ENCODE data around the gene CACNB2.

Gene CACNB2

DNA sequence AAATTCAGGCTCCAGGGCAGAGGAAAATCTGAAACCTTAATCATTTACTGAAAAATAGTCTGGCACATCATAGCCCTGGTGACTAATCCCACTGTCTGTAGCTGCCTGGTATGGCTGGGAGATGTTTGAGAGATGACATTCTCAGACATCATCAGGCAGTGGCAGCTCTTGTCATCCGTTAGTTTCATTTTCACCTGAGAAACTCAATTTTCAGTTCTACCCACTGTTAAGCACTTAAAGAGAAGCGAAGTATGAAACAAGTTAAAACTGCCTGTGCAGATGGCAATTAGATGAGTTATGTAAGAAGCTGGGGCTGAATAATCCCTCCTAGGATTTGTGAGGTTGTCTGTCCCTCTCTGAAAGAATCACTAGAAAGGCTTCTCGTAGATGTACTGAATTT lies 361.0 kb downstream of the CACNB2 start:
- no peaks in the 10 kb centered on the region for H4K20me1 ChIP-seq (ENCODE audit: insufficient read depth, low read length)
- H2AFZ ChIP-seq (ENCODE audit: low read depth, low read length): no peak overlapping the region; the same call in 1 of the 2 replicates
- no peaks in the 10 kb centered on the region for H3K27me3 ChIP-seq (ENCODE audit: low read depth, low read length)
- H3K4me3 ChIP-seq (ENCODE audit: low read length): peak overlapping the region; percentile 74
- peak overlapping the region; percentile 91 for H3K4me2 ChIP-seq (ENCODE audit: low read length)
- no peak overlapping the region for H3K27ac ChIP-seq (ENCODE audit: low read length)
- TF ChIP-seq EZH2phosphoT487 (IDR thresholded peaks at IDR 0.05; ENCODE audit: low read depth): no peak
- H3K9me3 ChIP-seq (ENCODE audit: insufficient read depth, low read length): no peaks in the 10 kb centered on the region
- H3K4me1 ChIP-seq (ENCODE audit: low read length): peaks cover 13% of the 10 kb centered on the region
- no peak overlapping the region for H3K9ac ChIP-seq (ENCODE audit: low read length)
- H3K36me3 ChIP-seq (replicated peaks; ENCODE audit: low read depth, low read length): no peaks in the 10 kb centered on the region
- H3K79me2 ChIP-seq (ENCODE audit: low read length): no peaks in the 10 kb centered on the region

- H3K4me3 ChIP-seq (ENCODE audit: low read length): peak overlapping the region; percentile 74
- no peaks in the 10 kb centered on the region for H4K20me1 ChIP-seq (ENCODE audit: insufficient read depth, low read length)
- no peak overlapping the region; the same call in 1 of the 2 replicates for H2AFZ ChIP-seq (ENCODE audit: low read depth, low read length)
- TF ChIP-seq EZH2phosphoT487 (IDR thresholded peaks at IDR 0.05; ENCODE audit: low read depth): no peak
- TF ChIP-seq, protein P1, sequence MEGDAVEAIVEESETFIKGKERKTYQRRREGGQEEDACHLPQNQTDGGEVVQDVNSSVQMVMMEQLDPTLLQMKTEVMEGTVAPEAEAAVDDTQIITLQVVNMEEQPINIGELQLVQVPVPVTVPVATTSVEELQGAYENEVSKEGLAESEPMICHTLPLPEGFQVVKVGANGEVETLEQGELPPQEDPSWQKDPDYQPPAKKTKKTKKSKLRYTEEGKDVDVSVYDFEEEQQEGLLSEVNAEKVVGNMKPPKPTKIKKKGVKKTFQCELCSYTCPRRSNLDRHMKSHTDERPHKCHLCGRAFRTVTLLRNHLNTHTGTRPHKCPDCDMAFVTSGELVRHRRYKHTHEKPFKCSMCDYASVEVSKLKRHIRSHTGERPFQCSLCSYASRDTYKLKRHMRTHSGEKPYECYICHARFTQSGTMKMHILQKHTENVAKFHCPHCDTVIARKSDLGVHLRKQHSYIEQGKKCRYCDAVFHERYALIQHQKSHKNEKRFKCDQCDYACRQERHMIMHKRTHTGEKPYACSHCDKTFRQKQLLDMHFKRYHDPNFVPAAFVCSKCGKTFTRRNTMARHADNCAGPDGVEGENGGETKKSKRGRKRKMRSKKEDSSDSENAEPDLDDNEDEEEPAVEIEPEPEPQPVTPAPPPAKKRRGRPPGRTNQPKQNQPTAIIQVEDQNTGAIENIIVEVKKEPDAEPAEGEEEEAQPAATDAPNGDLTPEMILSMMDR (IDR thresholded peaks at IDR 0.05; ENCODE audit: low read depth, low read length): no peak
- H3K4me1 ChIP-seq (ENCODE audit: low read length): peaks cover 13% of the 10 kb centered on the region
- no peaks in the 10 kb centered on the region for H3K27me3 ChIP-seq (ENCODE audit: low read depth, low read length)
- H3K9me3 ChIP-seq (ENCODE audit: insufficient read depth, low read length): no peaks in the 10 kb centered on the region
- H3K36me3 ChIP-seq (replicated peaks; ENCODE audit: low read depth, low read length): no peaks in the 10 kb centered on the region
- no peak overlapping the region for H3K9ac ChIP-seq (ENCODE audit: low read length)
- H3K4me2 ChIP-seq (ENCODE audit: low read length): peak overlapping the region; percentile 91
- no peak overlapping the region for H3K27ac ChIP-seq (ENCODE audit: low read length)
- no peaks in the 10 kb centered on the region for H3K79me2 ChIP-seq (ENCODE audit: low read length)
Measured at GRCh38 chr10:18501629-18502028, 361.4 kb downstream of the CACNB2 start.

GRCh38 chr10:18504161-18504560 lies 363.9 kb downstream of the CACNB2 start:
- H3K9ac ChIP-seq (ENCODE audit: low read length): no peak overlapping the region
- no peak overlapping the region for H3K4me3 ChIP-seq (ENCODE audit: low read length)
- H3K36me3 ChIP-seq (replicated peaks; ENCODE audit: low read depth, low read length): no peaks in the 10 kb centered on the region
- H2AFZ ChIP-seq (ENCODE audit: low read depth, low read length): no peak overlapping the region
- no peaks in the 10 kb centered on the region for H3K27me3 ChIP-seq (ENCODE audit: low read depth, low read length)
- peaks cover 13% of the 10 kb centered on the region for H3K4me1 ChIP-seq (ENCODE audit: low read length)
- no peaks in the 10 kb centered on the region for H4K20me1 ChIP-seq (ENCODE audit: insufficient read depth, low read length)
- no peaks in the 10 kb centered on the region for H3K9me3 ChIP-seq (ENCODE audit: insufficient read depth, low read length)
- H3K79me2 ChIP-seq (ENCODE audit: low read length): no peaks in the 10 kb centered on the region
- H3K27ac ChIP-seq (ENCODE audit: low read length): no peak overlapping the region
- H3K4me2 ChIP-seq (ENCODE audit: low read length): no peak overlapping the region
- TF ChIP-seq, protein P1 (IDR thresholded peaks at IDR 0.05; ENCODE audit: low read depth, low read length): no peak
- no peak for TF ChIP-seq EZH2phosphoT487 (IDR thresholded peaks at IDR 0.05; ENCODE audit: low read depth)

DNA sequence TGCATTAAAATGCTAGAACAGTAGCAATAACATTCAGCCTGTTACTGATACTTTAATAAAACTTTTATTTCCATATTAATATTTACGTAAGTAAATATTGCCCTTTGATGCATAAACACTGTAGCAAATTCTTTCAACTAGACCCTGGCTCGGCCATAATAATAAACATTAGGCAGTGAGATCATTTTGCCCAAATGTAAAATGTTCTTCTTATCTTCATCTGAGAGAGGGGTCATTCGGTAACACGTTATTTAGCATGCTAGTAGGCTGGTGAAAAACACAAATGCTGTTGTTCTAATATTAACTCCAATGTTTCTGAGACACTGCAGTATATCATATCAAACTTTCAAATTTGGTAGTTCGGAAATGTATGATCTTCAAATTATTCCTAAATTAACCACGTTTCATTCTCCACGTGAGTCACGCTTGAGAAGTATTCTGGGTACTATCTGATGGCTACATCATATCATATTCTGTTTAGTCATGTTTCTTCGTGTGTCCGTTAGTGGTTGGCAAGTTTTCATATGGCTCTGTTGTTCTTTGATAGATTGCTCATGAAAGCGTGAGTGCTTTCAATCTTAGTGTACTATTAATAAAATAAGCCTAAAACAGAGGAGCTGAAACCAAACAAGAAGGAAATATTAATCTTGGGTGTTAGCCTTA lies 365.4 kb downstream of the CACNB2 start:
- Histone ChIP-seq H3K4me2 (ENCODE audit: low read length) (no peak overlapping the region), H3K4me1 (ENCODE audit: low read length) (peaks cover 12% of the 10 kb centered on the region), H3K27ac (ENCODE audit: low read length) (no peak overlapping the region), H3K9me3 (ENCODE audit: insufficient read depth, low read length) (no peaks in the 10 kb centered on the region), H3K4me3 (ENCODE audit: low read length) (no peak overlapping the region), H3K27me3 (ENCODE audit: low read depth, low read length) (no peaks in the 10 kb centered on the region), H4K20me1 (ENCODE audit: insufficient read depth, low read length) (no peaks in the 10 kb centered on the region), H3K9ac (ENCODE audit: low read length) (no peak overlapping the region), H3K36me3 (replicated peaks; ENCODE audit: low read depth, low read length) (no peaks in the 10 kb centered on the region), H3K79me2 (ENCODE audit: low read length) (no peaks in the 10 kb centered on the region), H2AFZ (ENCODE audit: low read depth, low read length) (no peak overlapping the region)
- no peak for TF ChIP-seq EZH2phosphoT487 (IDR thresholded peaks at IDR 0.05; ENCODE audit: low read depth)
- TF ChIP-seq, protein P1 (IDR thresholded peaks at IDR 0.05; ENCODE audit: low read depth, low read length): no peak
